ENCODE results near the gene IL7R.
"Not testable (repeated sequence)": the region's sequence is repeated elsewhere in the genome, so short reads cannot be mapped to it uniquely, and the experiment has no call there.

Gene IL7R

GRCh38 chr5:35842856-35843255 lies 13.8 kb upstream of the IL7R start:
- DNase-seq: no peak

- not testable (repeated sequence) for DNase-seq
These were observed 11.2 kb upstream of the IL7R start for GRCh38 chr5:35845508-35845907.

- no peak for DNase-seq
These were observed 9.2 kb upstream of the IL7R start for GRCh38 chr5:35847491-35847890.

- DNase-seq: no peak
These were observed 8.7 kb upstream of the IL7R start for GRCh38 chr5:35847961-35848360.

GRCh38 chr5:35849860-35850259 lies 6.8 kb upstream of the IL7R start:
- no peak for DNase-seq

GRCh38 chr5:35850967-35851680 lies 5.6 kb upstream of the IL7R start:
- DNase-seq: no peak

- DNase-seq: no peak
These were observed 4.5 kb upstream of the IL7R start for GRCh38 chr5:35852084-35852734.

GRCh38 chr5:35852773-35853172 lies 3.9 kb upstream of the IL7R start:
- DNase-seq: no peak

GRCh38 chr5:35853631-35854030 lies 3.1 kb upstream of the IL7R start:
- no peak for DNase-seq

- no peak for DNase-seq
These were observed 2.4 kb upstream of the IL7R start for GRCh38 chr5:35854248-35854647.

- no peak for DNase-seq
These were observed 1.5 kb upstream of the IL7R start for GRCh38 chr5:35855187-35855586.

GRCh38 chr5:35856186-35856764 lies 416 bp upstream of the IL7R start:
- DNase-seq: not testable (repeated sequence)

- no peak for DNase-seq
These were observed 1.0 kb downstream of the IL7R start for GRCh38 chr5:35857606-35858205.

- DNase-seq: no peak
These were observed 2.5 kb downstream of the IL7R start for GRCh38 chr5:35859101-35859661.

- DNase-seq: no peak
These were observed 4.0 kb downstream of the IL7R start for GRCh38 chr5:35860686-35861085.

GRCh38 chr5:35861718-35862117 lies 5.0 kb downstream of the IL7R start:
- no peak for DNase-seq

- no peak for DNase-seq
These were observed 5.4 kb downstream of the IL7R start for GRCh38 chr5:35862126-35862525.

GRCh38 chr5:35863159-35863558 lies 6.5 kb downstream of the IL7R start:
- DNase-seq: no peak

GRCh38 chr5:35867998-35868397 lies 11.3 kb downstream of the IL7R start:
- DNase-seq: no peak

GRCh38 chr5:35869685-35870277 lies 13.1 kb downstream of the IL7R start:
- no peak for DNase-seq

GRCh38 chr5:35870605-35871004 lies 13.9 kb downstream of the IL7R start:
- no peak for DNase-seq

GRCh38 chr5:35876454-35876853 lies 19.8 kb downstream of the IL7R start:
- DNase-seq: no peak

- no peak for DNase-seq
These were observed 20.2 kb downstream of the IL7R start for GRCh38 chr5:35876922-35877321.

Measured in DMS 273 treated with DMSO at 0.1 percent for 48 hours (cell line).